ENCODE data around the gene AGBL1. TPM values are rescaled to one million over a fixed set of nuclear protein-coding genes. Genes with fewer than 3 reads are reported as not detected.

Gene AGBL1
- total RNA-seq, 3 donors from 2014 or later, result 0.10 to 0.32 TPM; not detected in 1

GRCh38 chr15:86316216-86316615 is 236.5 kb downstream of the AGBL1 start:
- Histone ChIP-seq H3K4me3 (no peak overlapping the region), H3K36me3 (ENCODE audit: low read depth) (no peaks in the 10 kb centered on the region), H3K9me3 (no peaks in the 10 kb centered on the region), H3K4me1 (ENCODE audit: low read depth) (no peaks in the 10 kb centered on the region)
- intact Hi-C loops (cut with DNase I, micrococcal nuclease), result no loop called here
- no peak for TF ChIP-seq CTCF (IDR thresholded peaks at IDR 0.05)
- no peak for ATAC-seq
- no peak for DNase-seq

- ATAC-seq (no peak), DNase-seq (no peak)
- Histone ChIP-seq H3K36me3 (ENCODE audit: low read depth) (no peaks in the 10 kb centered on the region), H3K9me3 (no peaks in the 10 kb centered on the region), H3K4me1 (ENCODE audit: low read depth) (no peaks in the 10 kb centered on the region), H3K4me3 (no peak overlapping the region)
- no peak for TF ChIP-seq CTCF (IDR thresholded peaks at IDR 0.05)
- intact Hi-C loops (cut with DNase I, micrococcal nuclease), result no loop called here
Observed at GRCh38 chr15:86316726-86317383, 237.2 kb downstream of the AGBL1 start.

GRCh38 chr15:86317384-86317740 is 237.7 kb downstream of the AGBL1 start:
- Histone ChIP-seq H3K9me3 (no peaks in the 10 kb centered on the region), H3K36me3 (ENCODE audit: low read depth) (no peaks in the 10 kb centered on the region), H3K4me1 (ENCODE audit: low read depth) (no peaks in the 10 kb centered on the region), H3K4me3 (no peak overlapping the region)
- TF ChIP-seq CTCF (IDR thresholded peaks at IDR 0.05), result no peak
- intact Hi-C loops (cut with DNase I, micrococcal nuclease), result no loop called here
- ATAC-seq, result no peak
- peak in 1 of 3 donors; percentile 3 for DNase-seq

- TF ChIP-seq CTCF (IDR thresholded peaks at IDR 0.05), result no peak
- H3K9me3 ChIP-seq, result no peaks in the 10 kb centered on the region
- ATAC-seq, result no peak
- H3K4me3 ChIP-seq, result no peak overlapping the region
- no peak for DNase-seq
- no peaks in the 10 kb centered on the region for H3K36me3 ChIP-seq (ENCODE audit: low read depth)
- intact Hi-C loops (cut with DNase I, micrococcal nuclease), result no loop called here
- no peaks in the 10 kb centered on the region for H3K4me1 ChIP-seq (ENCODE audit: low read depth)
Observed at GRCh38 chr15:86322629-86323028, 243.0 kb downstream of the AGBL1 start.

- intact Hi-C loops (cut with DNase I, micrococcal nuclease), result no loop called here
- H3K36me3 ChIP-seq (ENCODE audit: low read depth), result no peaks in the 10 kb centered on the region
- DNase-seq (no peak), ATAC-seq (no peak)
- peaks cover 24% of the 10 kb centered on the region for H3K9me3 ChIP-seq
- H3K4me1 ChIP-seq (ENCODE audit: low read depth), result no peaks in the 10 kb centered on the region
- TF ChIP-seq CTCF (IDR thresholded peaks at IDR 0.05), result no peak
- no peak overlapping the region for H3K4me3 ChIP-seq
Observed at GRCh38 chr15:86327230-86327865, 247.7 kb downstream of the AGBL1 start.

Data from mucosa of descending colon (tissue), 3 donors.